T-helper 2 cell treated with Interferon-gamma antibody and Interleukin-4, amounts not matched to agents 5 μg/mL and 100 μg/mL, for 36 hours (primary cell): Measurements from ENCODE around the gene METRN.
"Not testable (repeated sequence)": the region's sequence is repeated elsewhere in the genome, so short reads cannot be mapped to it uniquely, and the experiment has no call there.

Source experiments
- DNase-seq: peaks from one replicate; pipeline ENCODE4 v3.0.0; 2021; ENCODE audit warnings: low spot score
- H3K27ac Mint-ChIP-seq: one replicate; pipeline ENCODE4 v1.8.0; 2021; ENCODE audit warnings: mild to moderate bottlenecking, mixed read lengths
- H3K27me3 Mint-ChIP-seq: one replicate; pipeline ENCODE4 v1.8.0; 2021; ENCODE audit warnings: low read depth, mixed read lengths
- H3K36me3 Mint-ChIP-seq: one replicate; pipeline ENCODE4 v1.8.0; 2021; ENCODE audit warnings: low read depth, mixed read lengths
- H3K4me1 Mint-ChIP-seq: one replicate; pipeline ENCODE4 v1.8.0; 2021; ENCODE audit warnings: low read depth, mixed read lengths
- H3K4me3 Mint-ChIP-seq: one replicate; pipeline ENCODE4 v1.8.0; 2022; ENCODE audit warnings: mild to moderate bottlenecking, moderate library complexity, mixed read lengths
- H3K9me3 Mint-ChIP-seq: one replicate; pipeline ENCODE4 v1.8.0; 2021; ENCODE audit warnings: mixed read lengths

METRN gene

DNA sequence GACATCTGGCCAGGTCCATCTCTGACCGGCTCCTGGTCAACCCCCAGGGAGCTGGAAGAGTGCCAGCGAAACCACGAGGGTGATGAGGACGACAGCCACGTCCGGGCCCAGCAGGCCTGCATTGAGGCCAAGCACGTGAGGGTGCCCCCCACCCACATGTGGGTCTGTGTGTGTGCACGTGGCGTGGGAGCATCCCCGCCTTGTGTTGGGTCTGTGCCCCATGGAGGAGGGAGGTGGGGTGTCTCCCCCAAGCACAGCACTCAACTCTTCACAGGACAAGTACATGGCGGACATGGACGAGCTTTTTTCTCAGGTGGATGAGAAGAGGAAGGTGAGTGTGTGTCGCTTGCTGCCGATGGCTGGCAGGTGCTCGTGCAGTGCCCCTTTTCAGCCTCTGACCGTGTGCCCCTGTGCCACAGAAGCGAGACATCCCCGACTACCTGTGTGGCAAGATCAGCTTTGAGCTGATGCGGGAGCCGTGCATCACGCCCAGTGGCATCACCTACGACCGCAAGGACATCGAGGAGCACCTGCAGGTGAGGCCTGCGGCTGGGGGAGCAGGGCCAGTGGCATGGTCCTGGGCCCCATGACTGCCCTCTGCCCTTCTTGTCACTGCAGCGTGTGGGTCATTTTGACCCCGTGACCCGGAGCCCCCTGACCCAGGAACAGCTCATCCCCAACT is 33.0 kb upstream of the METRN start:
- Mint-ChIP-seq H3K4me3 (peak overlapping the region; percentile 77), H3K4me1 (peaks cover 12% of the 10 kb centered on the region), H3K27ac (no peak overlapping the region), H3K27me3 (no peaks in the 10 kb centered on the region), H3K36me3 (peaks cover 15% of the 10 kb centered on the region), H3K9me3 (no peaks in the 10 kb centered on the region)
- DNase-seq = no peak

DNA sequence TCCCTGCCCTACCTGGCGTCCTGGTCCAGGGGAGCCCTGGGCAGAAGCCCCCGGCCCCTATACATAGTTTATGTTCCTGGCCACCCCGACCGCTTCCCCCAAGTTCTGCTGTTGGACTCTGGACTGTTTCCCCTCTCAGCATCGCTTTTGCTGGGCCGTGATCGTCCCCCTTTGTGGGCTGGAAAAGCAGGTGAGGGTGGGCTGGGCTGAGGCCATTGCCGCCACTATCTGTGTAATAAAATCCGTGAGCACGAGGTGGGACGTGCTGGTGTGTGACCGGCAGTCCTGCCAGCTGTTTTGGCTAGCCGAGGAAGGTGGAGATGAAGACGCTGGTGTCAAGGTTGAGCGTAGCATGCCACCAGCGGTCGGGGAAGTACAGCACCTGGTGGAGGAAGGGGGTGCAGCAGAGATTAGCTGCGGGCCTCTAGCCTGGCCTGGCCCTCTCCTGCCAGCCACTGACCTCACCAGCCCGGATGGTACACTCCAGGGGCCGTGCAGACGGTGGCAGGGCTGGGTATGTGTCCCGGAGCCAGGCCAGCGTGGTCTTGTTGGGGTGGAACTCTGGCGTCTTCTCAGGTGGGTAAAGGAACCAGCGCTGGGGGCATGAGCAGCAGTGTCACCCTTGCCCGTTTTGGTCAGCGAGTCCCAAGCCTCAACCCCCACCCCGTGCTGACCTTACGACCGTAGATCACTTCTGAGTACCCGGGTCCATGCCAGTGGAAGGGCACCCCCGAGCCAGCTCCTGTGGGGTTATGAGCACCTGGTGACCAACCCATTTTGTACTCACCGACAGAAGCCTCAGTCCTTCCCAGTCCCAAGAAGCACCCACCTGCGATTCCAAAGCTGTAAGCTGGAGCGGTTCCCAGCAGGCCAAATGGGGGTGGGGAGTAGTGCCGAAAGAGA is 32.2 kb upstream of the METRN start:
- no peak for DNase-seq
- H3K4me3 Mint-ChIP-seq = peak overlapping the region; percentile 77
- H3K9me3 Mint-ChIP-seq = no peaks in the 10 kb centered on the region
- H3K27ac Mint-ChIP-seq = peak overlapping the region; percentile 62
- H3K36me3 Mint-ChIP-seq = peaks cover 17% of the 10 kb centered on the region
- peaks cover 12% of the 10 kb centered on the region for H3K4me1 Mint-ChIP-seq
- H3K27me3 Mint-ChIP-seq = no peaks in the 10 kb centered on the region

DNA sequence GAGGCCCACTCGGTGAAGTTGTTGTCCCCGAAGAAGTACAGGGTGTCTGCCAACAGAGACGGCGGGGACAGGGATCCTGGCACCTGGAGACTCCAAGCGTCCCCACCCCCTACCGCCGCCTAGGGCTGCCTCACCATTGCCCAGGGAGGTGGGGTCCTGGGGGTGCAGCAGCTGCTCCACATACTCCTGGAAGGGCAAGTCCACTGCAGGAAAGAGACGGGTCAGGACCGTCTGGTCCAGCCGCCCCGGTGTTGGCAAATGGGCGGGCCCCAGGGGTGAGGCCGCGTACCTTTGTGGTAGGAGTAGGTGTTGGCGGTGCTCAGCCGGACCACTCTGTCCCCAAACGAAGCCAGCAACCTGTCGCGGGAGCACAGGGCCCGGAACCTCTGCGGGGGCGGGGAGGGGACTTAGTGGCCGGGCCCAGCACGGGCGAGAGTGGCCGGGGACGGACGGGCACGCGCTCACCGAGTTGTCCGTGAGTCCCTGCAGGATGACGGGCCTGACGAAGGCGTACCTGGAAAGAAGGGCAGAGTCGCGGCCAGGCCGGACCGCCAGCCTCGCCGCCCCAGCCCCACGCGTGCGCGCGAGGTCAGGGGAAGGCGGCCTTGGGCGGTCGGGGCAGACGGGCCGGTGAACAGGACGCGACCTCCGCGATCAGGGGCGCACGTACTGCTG is 31.4 kb upstream of the METRN start:
- peak overlapping the region; percentile 77 for H3K4me3 Mint-ChIP-seq
- H3K27ac Mint-ChIP-seq = peak overlapping the region; percentile 52

DNA sequence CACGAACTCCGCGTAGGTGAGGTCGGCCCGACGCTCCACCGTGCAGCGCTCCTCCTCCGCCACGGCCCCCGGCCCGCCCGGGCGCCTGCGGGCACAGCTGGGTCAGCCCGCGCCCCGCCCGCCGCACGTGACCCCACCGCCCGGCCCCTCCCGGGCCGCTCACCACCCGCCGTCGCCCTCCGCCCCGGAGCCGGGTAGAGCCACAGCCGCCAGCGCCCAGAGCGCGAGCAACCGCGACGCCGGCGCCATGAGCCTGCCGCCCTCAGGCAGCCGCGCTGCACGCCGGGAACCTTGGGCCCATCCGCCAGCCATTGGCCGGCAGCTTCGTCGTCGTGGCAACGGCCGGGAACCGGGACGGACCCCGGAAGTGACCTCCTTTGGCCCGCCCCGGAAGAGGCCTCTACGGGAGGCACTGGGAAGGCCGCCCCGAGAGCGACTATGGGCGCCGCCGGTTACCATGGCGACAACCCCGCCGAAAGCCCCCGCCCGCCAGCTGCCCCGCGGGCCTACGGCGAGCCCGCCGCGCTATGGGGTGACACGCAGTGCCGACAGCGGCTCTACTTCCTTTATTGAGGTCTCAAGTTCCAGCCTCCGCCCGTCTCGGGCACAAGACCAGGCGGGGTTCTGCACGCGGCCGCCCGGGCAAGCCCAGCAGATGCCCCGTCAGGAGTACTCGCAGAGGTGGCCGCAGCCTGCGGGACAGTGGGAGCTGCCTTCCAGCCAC is 30.7 kb upstream of the METRN start, which contains the start of gene JMJD8:
TSS of gene JMJD8 (minus strand) at position 264 of the 724 bp plus-strand sequence. CDS start at position 249, 15 bp downstream.
- peak within 1 kb of the TSS; percentile 74 for H3K27ac Mint-ChIP-seq
- no peaks in the 10 kb centered on the region for H3K27me3 Mint-ChIP-seq
- H3K4me3 Mint-ChIP-seq = peak within 1 kb of the TSS; percentile 77
- H3K9me3 Mint-ChIP-seq = no peaks in the 10 kb centered on the region
- peaks cover 17% of the 10 kb centered on the region for H3K36me3 Mint-ChIP-seq
- H3K4me1 Mint-ChIP-seq = peaks cover 10% of the 10 kb centered on the region
- peak; percentile 97 for DNase-seq

More for the DNA sequence above, 31.4 kb upstream of the METRN start:
- Mint-ChIP-seq H3K27me3 (no peaks in the 10 kb centered on the region), H3K9me3 (no peaks in the 10 kb centered on the region), H3K4me1 (peaks cover 12% of the 10 kb centered on the region), H3K36me3 (peaks cover 17% of the 10 kb centered on the region)
- no peak for DNase-seq

DNA sequence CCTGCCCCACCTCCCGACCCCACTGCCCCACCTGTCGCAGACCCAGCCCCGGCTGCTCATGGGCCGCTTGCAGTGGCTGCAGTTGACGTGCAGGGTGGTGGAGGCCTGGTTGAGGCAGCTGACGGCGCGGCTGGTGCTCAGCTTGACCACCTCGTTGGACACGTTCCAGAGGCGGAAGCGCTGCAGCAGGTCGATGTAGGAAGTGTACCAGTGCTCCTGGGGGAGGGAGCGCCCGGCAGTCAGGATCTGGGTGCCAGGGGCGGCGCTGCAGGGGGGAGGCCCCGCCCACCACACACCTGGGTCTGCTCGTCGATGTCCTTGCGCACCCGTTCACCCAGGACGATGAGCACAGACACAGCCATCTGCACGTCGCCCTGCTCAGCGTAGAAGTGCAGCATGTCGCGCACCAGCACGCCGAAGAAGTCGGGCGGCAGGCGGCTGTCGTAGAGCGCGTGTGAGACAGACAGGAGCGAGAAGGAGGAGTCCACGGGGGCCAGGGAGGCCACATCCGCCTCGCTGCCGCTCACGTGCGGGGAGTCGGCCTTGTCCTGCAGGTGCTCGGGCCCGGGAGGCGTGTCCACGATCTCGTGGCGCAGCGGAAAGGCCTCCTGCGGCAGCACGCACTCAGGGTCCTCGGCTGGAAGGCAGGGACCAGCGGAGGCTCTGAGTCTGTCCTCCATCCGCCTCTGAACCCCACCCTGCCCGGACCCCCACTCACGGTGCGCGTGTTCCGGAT is 29.8 kb upstream of the METRN start:
- Mint-ChIP-seq H3K27ac (peak overlapping the region; percentile 63), H3K9me3 (no peaks in the 10 kb centered on the region), H3K27me3 (no peaks in the 10 kb centered on the region), H3K4me3 (no peak overlapping the region), H3K4me1 (peaks cover 9% of the 10 kb centered on the region), H3K36me3 (peaks cover 17% of the 10 kb centered on the region)
- no peak for DNase-seq

DNA sequence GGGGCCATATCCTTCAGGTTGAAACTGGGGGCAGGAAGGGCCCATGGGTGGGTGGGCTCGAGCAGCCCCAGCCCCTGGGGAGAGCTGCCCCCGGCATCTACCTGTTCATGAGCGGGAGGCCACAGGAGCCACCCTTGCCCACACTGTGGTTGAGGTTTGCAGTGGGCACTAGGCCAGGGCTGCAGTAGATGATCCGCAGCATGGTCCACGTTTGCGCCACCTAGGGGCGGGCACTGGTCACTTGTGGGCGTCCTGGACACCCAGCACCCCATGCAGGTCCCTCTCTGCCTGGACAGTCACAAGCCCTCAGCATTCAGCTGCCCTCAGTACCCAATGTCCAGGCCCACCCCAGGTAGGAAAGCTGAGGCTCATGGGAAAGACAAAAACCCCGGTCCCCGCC is 29.0 kb upstream of the METRN start:
- DNase-seq = no peak
- peaks cover 16% of the 10 kb centered on the region for H3K36me3 Mint-ChIP-seq
- no peaks in the 10 kb centered on the region for H3K27me3 Mint-ChIP-seq
- peaks cover 9% of the 10 kb centered on the region for H3K4me1 Mint-ChIP-seq
- peak overlapping the region; percentile 38 for H3K4me3 Mint-ChIP-seq
- no peak overlapping the region for H3K27ac Mint-ChIP-seq
- no peaks in the 10 kb centered on the region for H3K9me3 Mint-ChIP-seq

DNA sequence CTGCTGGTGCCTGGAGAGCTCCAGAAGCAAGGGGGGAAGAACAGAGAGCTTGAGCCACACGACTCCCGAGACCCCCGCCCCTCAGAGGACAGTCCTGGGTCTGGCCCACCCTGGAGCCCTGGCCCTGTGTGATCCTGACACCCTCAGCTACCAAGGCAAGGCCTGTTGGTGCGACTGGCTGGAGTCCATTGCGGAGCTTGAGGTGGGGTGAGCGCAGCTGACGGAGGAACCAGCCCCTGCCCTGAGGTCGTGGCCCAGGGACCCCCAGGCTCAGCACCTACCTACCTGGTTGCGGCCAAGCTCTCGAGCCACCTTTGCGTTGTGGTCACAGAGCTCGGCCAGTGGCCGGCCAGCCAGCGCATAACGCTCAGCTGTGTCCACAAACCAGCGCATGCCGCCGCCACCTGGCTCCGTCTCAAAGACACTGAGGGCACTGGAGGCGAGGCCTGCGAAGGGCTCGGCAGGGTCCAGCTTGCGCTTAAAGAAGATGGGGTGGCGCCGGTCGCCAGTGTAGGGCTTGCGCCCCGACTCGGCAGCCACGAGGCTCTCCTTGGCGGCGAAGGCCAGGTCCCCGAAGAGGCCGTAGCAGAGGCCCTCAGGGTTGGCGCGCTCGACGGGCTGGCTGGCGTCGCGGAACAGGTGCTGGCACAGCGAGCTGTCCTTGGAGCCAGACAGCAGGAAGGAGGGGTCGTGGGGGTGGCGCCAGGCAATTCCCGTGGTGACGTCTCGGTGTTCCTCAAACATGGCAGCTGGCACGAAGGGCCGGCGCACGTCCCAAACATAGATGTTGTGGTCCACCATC is 28.3 kb upstream of the METRN start:
- Mint-ChIP-seq H3K27me3 (no peaks in the 10 kb centered on the region), H3K4me1 (peaks cover 8% of the 10 kb centered on the region), H3K27ac (no peak overlapping the region), H3K36me3 (peaks cover 11% of the 10 kb centered on the region), H3K4me3 (no peak overlapping the region), H3K9me3 (no peaks in the 10 kb centered on the region)
- no peak for DNase-seq

DNA sequence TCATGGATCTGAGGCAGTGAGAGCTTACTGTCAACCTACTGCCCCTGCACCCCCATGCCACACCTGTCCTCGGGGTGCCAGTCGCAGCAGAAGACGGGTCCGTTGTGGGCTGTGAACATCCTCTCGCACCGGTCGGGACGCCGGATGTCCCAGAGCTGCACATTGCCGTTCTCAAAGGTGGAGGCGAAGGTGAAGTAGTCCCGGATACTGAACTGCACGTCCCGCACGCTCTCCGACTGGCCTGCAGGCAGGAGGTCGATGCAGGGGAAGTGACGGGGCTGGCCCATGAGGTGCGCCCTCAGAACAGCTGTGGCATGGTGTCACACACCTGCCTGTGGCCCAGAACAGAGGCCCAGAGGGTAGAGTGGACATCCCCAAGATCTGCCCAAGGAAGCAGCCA is 27.4 kb upstream of the METRN start:
- peaks cover 5% of the 10 kb centered on the region for H3K36me3 Mint-ChIP-seq
- no peak overlapping the region for H3K4me3 Mint-ChIP-seq
- H3K27me3 Mint-ChIP-seq = peaks cover 1% of the 10 kb centered on the region
- H3K4me1 Mint-ChIP-seq = peaks cover 4% of the 10 kb centered on the region
- no peaks in the 10 kb centered on the region for H3K9me3 Mint-ChIP-seq
- no peak overlapping the region for H3K27ac Mint-ChIP-seq
- no peak for DNase-seq

DNA sequence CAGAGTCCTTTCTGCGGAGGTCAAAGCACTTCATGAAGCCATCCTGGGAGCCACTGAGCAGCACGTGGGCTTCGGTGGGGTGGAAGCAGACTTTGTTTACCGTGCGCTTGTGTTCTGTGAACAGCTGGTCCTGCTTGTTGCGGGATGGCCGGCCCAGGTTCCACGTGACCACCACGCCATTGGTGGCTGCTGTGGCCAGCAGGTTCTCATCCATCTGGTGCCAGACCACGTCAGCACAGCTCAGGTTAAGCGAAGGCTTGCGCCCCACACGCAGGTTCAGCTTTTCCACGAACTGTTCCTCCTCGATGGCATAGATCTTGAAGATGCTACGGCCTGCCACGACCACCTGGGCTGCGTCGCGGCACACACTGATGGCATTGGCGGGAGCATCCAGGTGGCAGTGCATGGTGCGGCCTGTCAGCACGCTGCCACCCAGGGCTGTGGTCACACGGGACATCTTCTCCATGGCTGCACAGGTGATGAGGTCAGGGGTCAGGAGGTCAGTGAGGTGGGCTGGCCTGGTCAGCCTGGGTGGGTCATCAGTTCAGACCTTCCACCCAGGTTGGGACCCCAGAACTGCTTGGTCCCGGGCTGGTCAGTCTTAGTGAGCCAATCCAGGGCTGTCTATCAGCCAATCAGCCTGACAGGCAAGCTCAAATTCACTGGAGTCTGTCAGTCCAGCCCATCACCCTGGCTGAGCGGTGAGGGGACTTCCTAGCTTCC is 25.6 kb upstream of the METRN start:
- H3K4me3 Mint-ChIP-seq = peak overlapping the region; percentile 85
- no peak for DNase-seq
- no peaks in the 10 kb centered on the region for H3K4me1 Mint-ChIP-seq
- H3K36me3 Mint-ChIP-seq = peaks cover 4% of the 10 kb centered on the region
- H3K27me3 Mint-ChIP-seq = peaks cover 8% of the 10 kb centered on the region
- no peaks in the 10 kb centered on the region for H3K9me3 Mint-ChIP-seq
- H3K27ac Mint-ChIP-seq = peak overlapping the region; percentile 90

DNA sequence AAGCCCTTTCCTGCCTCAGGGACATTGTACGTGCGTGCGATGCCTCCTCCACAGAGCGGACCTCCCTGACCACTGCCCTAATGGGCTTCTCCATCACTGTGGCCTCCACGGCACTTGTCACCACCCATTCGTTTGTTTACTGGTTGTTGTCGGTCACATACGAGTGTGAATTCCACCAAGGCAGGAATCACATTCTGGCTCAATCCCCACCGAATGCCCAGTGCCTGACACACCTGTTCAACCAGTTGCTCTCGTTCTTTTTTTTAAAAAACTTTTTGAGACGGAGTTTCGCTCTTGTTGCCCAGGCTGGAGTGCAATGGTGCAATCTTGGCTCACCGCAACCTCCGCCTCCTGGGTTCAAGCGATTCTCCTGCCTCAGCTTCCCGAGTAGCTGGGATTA is 23.7 kb upstream of the METRN start:
- H3K27ac Mint-ChIP-seq = peak overlapping the region; percentile 55
- H3K27me3 Mint-ChIP-seq, H3K9me3 Mint-ChIP-seq, H3K4me1 Mint-ChIP-seq, H3K36me3 Mint-ChIP-seq, DNase-seq: not testable (repeated sequence)
- peak overlapping the region; percentile 85 for H3K4me3 Mint-ChIP-seq

DNA sequence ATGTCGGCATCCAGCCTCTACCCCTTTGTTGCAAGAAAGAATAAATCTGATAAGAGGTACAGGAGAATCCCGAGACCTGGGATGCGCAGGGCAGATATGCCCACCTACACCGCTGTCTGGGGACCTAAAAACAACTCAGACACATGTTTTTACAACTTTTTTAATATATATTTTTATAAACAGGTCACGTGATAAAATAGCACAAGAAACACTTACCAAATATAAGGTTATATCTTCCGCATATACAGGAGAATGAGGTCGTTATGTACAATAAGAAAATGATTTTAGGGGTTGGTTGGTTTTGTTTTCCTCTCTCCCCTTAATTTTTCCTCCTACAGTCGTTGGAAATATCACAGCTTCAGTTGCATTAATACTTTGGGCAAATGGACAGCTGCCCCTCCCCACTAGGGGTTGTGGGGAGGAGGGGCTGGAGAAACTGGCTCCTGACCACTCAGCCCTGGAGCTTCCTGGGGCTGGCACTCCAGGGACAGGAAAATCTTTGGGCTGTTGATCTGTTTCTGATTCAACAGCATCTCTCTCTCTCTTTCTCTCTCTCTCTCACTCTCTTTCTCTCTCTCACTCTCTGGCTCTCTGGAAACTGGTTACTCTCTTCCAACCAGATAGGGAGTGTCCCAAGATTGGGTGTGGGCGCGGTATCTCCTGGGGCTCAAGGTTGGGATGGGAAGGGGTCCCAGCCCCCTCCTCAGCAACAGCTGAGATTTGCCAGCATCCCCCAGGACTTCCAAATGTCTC is 22.4 kb upstream of the METRN start:
- Mint-ChIP-seq H3K36me3 (peaks cover 3% of the 10 kb centered on the region), H3K4me3 (peak overlapping the region; percentile 62), H3K27ac (no peak overlapping the region), H3K9me3 (no peaks in the 10 kb centered on the region), H3K27me3 (peaks cover 8% of the 10 kb centered on the region), H3K4me1 (peaks cover 3% of the 10 kb centered on the region)
- DNase-seq = no peak
